ENCODE results near the gene LMO1. TPM values are rescaled to one million over a fixed set of nuclear protein-coding genes. Genes with fewer than 3 reads are reported as not detected.

LMO1 gene
- total and polyA plus RNA-seq, 2 of the 13 experiments (the other 11 are each of a cell fraction or from before 2014, with no cell fraction given): not detected

DNA sequence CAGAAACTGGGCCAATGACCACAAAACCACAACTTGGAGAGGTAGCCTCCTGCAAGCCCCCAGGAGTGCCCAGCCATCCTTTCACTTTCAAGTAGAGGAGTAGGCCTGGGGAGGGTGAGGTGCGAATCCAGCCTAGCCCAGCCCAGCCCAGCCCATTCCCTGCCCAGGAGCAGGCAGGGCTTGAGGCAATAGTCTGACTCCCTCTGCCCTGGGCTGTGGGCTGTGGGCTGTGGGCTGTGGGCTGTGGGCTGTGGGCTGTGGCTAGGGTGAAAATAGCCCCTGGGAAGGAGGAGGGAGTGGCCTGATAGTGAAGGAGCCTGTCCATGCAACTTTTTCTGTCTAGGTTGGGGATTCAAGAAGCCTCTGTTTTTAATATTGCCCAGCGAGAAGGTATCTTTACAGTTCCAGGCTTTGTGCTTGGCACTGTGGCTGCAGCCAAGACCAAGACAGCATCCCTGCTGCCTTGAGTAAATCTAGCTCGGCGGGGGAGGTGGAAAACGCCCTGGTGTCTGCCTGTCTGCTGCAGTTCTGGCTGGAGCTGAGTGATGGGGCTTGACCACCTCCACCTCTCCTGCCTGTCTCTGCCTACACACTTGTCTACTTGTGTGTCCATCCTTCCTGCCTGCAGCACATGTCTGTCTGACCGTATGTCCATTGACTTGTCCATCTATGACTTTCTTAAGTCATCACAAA is 40.7 kb downstream of the LMO1 start:
- DNase-seq (ENCODE audit: low spot score): no peak
- H3K4me2 ChIP-seq (ENCODE audit: low read depth, low read length): no peak overlapping the region
- in situ Hi-C loops (cut with HindIII; ENCODE audit: extremely low pct_ligation_motif_present, low pct_unique_long_range_greater_than_20kb): no loop called here
- TF ChIP-seq MIER2 (CRISPR knock-in tag; IDR thresholded peaks at IDR 0.05): no peak
- TF ChIP-seq, protein P1, sequence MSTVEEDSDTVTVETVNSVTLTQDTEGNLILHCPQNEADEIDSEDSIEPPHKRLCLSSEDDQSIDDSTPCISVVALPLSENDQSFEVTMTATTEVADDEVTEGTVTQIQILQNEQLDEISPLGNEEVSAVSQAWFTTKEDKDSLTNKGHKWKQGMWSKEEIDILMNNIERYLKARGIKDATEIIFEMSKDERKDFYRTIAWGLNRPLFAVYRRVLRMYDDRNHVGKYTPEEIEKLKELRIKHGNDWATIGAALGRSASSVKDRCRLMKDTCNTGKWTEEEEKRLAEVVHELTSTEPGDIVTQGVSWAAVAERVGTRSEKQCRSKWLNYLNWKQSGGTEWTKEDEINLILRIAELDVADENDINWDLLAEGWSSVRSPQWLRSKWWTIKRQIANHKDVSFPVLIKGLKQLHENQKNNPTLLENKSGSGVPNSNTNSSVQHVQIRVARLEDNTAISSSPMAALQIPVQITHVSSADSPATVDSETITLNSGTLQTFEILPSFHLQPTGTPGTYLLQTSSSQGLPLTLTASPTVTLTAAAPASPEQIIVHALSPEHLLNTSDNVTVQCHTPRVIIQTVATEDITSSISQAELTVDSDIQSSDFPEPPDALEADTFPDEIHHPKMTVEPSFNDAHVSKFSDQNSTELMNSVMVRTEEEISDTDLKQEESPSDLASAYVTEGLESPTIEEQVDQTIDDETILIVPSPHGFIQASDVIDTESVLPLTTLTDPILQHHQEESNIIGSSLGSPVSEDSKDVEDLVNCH (CRISPR knock-in tag; IDR thresholded peaks at IDR 0.05): no peak
- TF ChIP-seq FOXJ3 (CRISPR knock-in tag; IDR thresholded peaks at IDR 0.05; ENCODE audit: borderline replicate concordance): no peak
- TF ChIP-seq ZKSCAN1 (IDR thresholded peaks at IDR 0.05; ENCODE audit: low read length): no peak
- TF ChIP-seq RNF2 (conservative IDR thresholded peaks at IDR 0.05; ENCODE audit: low read depth): no peak
- TF ChIP-seq, protein P2, sequence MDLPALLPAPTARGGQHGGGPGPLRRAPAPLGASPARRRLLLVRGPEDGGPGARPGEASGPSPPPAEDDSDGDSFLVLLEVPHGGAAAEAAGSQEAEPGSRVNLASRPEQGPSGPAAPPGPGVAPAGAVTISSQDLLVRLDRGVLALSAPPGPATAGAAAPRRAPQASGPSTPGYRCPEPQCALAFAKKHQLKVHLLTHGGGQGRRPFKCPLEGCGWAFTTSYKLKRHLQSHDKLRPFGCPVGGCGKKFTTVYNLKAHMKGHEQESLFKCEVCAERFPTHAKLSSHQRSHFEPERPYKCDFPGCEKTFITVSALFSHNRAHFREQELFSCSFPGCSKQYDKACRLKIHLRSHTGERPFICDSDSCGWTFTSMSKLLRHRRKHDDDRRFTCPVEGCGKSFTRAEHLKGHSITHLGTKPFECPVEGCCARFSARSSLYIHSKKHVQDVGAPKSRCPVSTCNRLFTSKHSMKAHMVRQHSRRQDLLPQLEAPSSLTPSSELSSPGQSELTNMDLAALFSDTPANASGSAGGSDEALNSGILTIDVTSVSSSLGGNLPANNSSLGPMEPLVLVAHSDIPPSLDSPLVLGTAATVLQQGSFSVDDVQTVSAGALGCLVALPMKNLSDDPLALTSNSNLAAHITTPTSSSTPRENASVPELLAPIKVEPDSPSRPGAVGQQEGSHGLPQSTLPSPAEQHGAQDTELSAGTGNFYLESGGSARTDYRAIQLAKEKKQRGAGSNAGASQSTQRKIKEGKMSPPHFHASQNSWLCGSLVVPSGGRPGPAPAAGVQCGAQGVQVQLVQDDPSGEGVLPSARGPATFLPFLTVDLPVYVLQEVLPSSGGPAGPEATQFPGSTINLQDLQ (CRISPR knock-in tag; IDR thresholded peaks at IDR 0.05): no peak
- TF ChIP-seq, protein P3, sequence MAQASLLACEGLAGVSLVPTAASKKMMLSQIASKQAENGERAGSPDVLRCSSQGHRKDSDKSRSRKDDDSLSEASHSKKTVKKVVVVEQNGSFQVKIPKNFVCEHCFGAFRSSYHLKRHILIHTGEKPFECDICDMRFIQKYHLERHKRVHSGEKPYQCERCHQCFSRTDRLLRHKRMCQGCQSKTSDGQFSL (CRISPR knock-in tag; IDR thresholded peaks at IDR 0.05): no peak
- TF ChIP-seq, protein P4, sequence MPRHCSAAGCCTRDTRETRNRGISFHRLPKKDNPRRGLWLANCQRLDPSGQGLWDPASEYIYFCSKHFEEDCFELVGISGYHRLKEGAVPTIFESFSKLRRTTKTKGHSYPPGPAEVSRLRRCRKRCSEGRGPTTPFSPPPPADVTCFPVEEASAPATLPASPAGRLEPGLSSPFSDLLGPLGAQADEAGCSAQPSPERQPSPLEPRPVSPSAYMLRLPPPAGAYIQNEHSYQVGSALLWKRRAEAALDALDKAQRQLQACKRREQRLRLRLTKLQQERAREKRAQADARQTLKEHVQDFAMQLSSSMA (CRISPR knock-in tag; IDR thresholded peaks at IDR 0.05): no peak
- H2AFZ ChIP-seq (ENCODE audit: low read length): no peak overlapping the region
- no peak overlapping the region for H3K4me3 ChIP-seq (replicated peaks in 1 of 3; ENCODE audit: insufficient read depth in 1 of 3, low read depth in 2 of 3, low read length in 3 of 3)
- CTCF ChIA-PET (ENCODE audit: low intra/inter-chr PET ratio, low total read pairs): no interaction called here
- FAIRE-seq: no peak
- POLR2A ChIA-PET: no interaction called here
- H4K20me1 ChIP-seq (ENCODE audit: insufficient read depth, low read length): no peaks in the 10 kb centered on the region; the same call in 1 of the 2 replicates
- H3K9me3 ChIP-seq (ENCODE audit: low read length): no peaks in the 10 kb centered on the region
- no peaks in the 10 kb centered on the region for H3K36me3 ChIP-seq (replicated peaks in 1 of 2; ENCODE audit: control insufficient read depth in 1 of 2, insufficient read depth in 2 of 2, low read length in 2 of 2)
- no peak overlapping the region for H3K9ac ChIP-seq (ENCODE audit: insufficient read depth, low read depth, low read length)
- BruUV-seq (replicated peaks): no TSS peak
- intact Hi-C loops (cut with micrococcal nuclease; ENCODE audit: unreplicated experiment): no loop called here
- no peaks in the 10 kb centered on the region for H3K4me1 ChIP-seq (ENCODE audit: insufficient read depth, low read length)
- H3K27me3 ChIP-seq (ENCODE audit: control insufficient read depth in 1 of 2, insufficient read depth in 2 of 2, low read length in 2 of 2): peaks cover 0 to 36% of the 10 kb centered on the region in 2 experiments; a peak in 4 of 5 replicates
- no peak for ATAC-seq
- H3K79me2 ChIP-seq (ENCODE audit: insufficient read depth, low read length): no peaks in the 10 kb centered on the region
- H3K27ac ChIP-seq (ENCODE audit: extremely low read length, insufficient read depth, low read length): no peak overlapping the region
- WGBS (ENCODE audit: low lambda C conversion rate): 0% methylated on average over 3 of the region's 6 CpGs

All from HepG2 (cell line).